ENCODE data around the gene MLLT10. TPM values are rescaled to one million over a fixed set of nuclear protein-coding genes. Genes with fewer than 3 reads are reported as not detected.

Gene MLLT10
- total RNA-seq, 6 experiments from 2014 or later = 21.8 to 25.2 (median 22.9) TPM

GRCh38 chr10:21498986-21499385 lies 35.0 kb upstream of the MLLT10 start:
- Mint-ChIP-seq H3K4me1 (ENCODE audit: low read depth) (peaks cover 17% of the 10 kb centered on the region), H3K9me3 (no peaks in the 10 kb centered on the region), H3K36me3 (ENCODE audit: low read depth) (no peaks in the 10 kb centered on the region), H3K4me3 (no peak overlapping the region), H3K27me3 (ENCODE audit: insufficient read depth) (peaks cover 10% of the 10 kb centered on the region; the same call in 1 of the 2 replicates), H3K27ac (no peak overlapping the region)
- no peak for TF ChIP-seq CTCF (IDR thresholded peaks at IDR 0.05)
- DNase-seq = no peak

GRCh38 chr10:21499701-21500577 lies 34.1 kb upstream of the MLLT10 start:
- no peak overlapping the region for H3K27ac Mint-ChIP-seq
- peaks cover 12% of the 10 kb centered on the region; the same call in 1 of the 2 replicates for H3K27me3 Mint-ChIP-seq (ENCODE audit: insufficient read depth)
- no peaks in the 10 kb centered on the region for H3K36me3 Mint-ChIP-seq (ENCODE audit: low read depth)
- H3K4me3 Mint-ChIP-seq = no peak overlapping the region
- DNase-seq = no peak
- no peaks in the 10 kb centered on the region for H3K9me3 Mint-ChIP-seq
- no peak for TF ChIP-seq CTCF (IDR thresholded peaks at IDR 0.05)
- peaks cover 17% of the 10 kb centered on the region for H3K4me1 Mint-ChIP-seq (ENCODE audit: low read depth)

GRCh38 chr10:21500578-21500910 lies 33.5 kb upstream of the MLLT10 start:
- Mint-ChIP-seq H3K27ac (no peak overlapping the region), H3K27me3 (ENCODE audit: insufficient read depth) (peaks cover 12% of the 10 kb centered on the region; the same call in 1 of the 2 replicates), H3K4me3 (no peak overlapping the region), H3K4me1 (ENCODE audit: low read depth) (peaks cover 11% of the 10 kb centered on the region), H3K9me3 (no peaks in the 10 kb centered on the region), H3K36me3 (ENCODE audit: low read depth) (no peaks in the 10 kb centered on the region)
- DNase-seq = no peak
- TF ChIP-seq CTCF (IDR thresholded peaks at IDR 0.05) = no peak

- Mint-ChIP-seq H3K27ac (no peak overlapping the region), H3K27me3 (ENCODE audit: insufficient read depth) (peaks cover 12% of the 10 kb centered on the region; the same call in 1 of the 2 replicates), H3K4me1 (ENCODE audit: low read depth) (peaks cover 10% of the 10 kb centered on the region), H3K4me3 (no peak overlapping the region), H3K36me3 (ENCODE audit: low read depth) (no peaks in the 10 kb centered on the region), H3K9me3 (no peaks in the 10 kb centered on the region)
- TF ChIP-seq CTCF (IDR thresholded peaks at IDR 0.05) = no peak
- no peak for DNase-seq
Observed at GRCh38 chr10:21501091-21501490, 32.9 kb upstream of the MLLT10 start.

GRCh38 chr10:21501731-21502347 lies 32.2 kb upstream of the MLLT10 start:
- TF ChIP-seq CTCF (IDR thresholded peaks at IDR 0.05) = no peak
- no peak for DNase-seq
- Mint-ChIP-seq H3K27ac (no peak overlapping the region), H3K36me3 (ENCODE audit: low read depth) (no peaks in the 10 kb centered on the region), H3K4me1 (ENCODE audit: low read depth) (peaks cover 10% of the 10 kb centered on the region), H3K27me3 (ENCODE audit: insufficient read depth) (peaks cover 13% of the 10 kb centered on the region; the same call in 1 of the 2 replicates), H3K9me3 (no peaks in the 10 kb centered on the region), H3K4me3 (no peak overlapping the region)

All from HFFc6 (cell line).